ENCODE results near the gene TEKT1. TPM values are rescaled to one million over a fixed set of nuclear protein-coding genes. Genes with fewer than 3 reads are reported as not detected.
"Not testable (repeated sequence)": the region's sequence is repeated elsewhere in the genome, so short reads cannot be mapped to it uniquely, and the experiment has no call there.

TEKT1 gene
- not detected for total RNA-seq

GRCh38 chr17:6831661-6832263 is at the start of gene TEKT1:
Gene TEKT1, minus strand, starts transcription at chr17:6831729. Its CDS starts 1,353 bp downstream, at chr17:6830376.
- H3K9me3 Mint-ChIP-seq, result no peaks in the 10 kb centered on the region
- peak; percentile 72 for DNase-seq
- no peaks in the 10 kb centered on the region for H3K36me3 Mint-ChIP-seq
- POLR2A ChIA-PET, result no interaction called here
- peaks cover 13% of the 10 kb centered on the region for H3K4me1 Mint-ChIP-seq (ENCODE audit: low read depth)
- no peak within 1 kb of the TSS for H3K27ac Mint-ChIP-seq
- peaks cover 35% of the 10 kb centered on the region for H3K27me3 Mint-ChIP-seq
- CTCF ChIA-PET, result interaction anchor here (1.1 to 3.6 kb wide), 2 partner anchors 12 to 359 kb away, joined by 3 to 17 read pairs; no protein-coding TSS in a partner anchor
- intact Hi-C loops (cut with micrococcal nuclease), result no loop called here
- H3K4me3 Mint-ChIP-seq, result peak within 1 kb of the TSS; percentile 48

DNA sequence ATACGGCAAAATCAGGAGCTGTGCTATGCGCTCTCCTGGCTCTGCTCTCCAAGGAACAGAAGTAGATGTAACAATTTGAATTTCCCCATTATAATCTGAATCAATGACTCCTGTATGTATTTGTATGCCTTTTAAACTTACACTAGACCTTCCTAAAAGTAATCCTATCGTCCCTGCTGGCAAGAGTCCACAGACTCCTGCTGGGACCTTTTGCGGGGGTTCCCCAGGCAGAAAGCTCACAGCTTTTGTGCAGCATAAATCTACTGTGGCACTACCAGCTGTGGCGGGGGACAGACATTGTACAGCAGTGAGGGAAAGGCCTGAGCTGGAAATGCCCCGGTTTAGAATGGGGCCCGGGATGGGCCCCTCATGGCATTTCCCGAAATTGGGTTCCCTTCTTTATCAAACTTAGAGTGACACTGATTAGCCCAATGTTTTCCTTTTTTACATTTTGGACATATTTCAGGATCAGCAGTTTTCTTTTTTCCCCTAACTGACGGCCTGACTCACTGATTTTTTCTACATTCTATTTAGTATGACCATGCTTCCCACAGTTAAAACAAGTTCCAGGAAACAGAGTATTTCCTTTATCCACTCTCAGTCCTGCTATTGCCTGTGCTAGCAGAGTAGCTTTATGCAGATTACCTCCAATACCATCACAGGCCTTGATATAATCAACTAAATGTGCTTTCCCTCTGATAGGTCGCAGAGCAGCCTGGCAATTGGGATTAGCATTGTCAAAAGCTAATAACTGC is 47.9 kb upstream of the TEKT1 start:
- H3K4me1 Mint-ChIP-seq (ENCODE audit: low read depth); POLR2A ChIA-PET; H3K27ac Mint-ChIP-seq; H3K4me3 Mint-ChIP-seq; DNase-seq; H3K36me3 Mint-ChIP-seq; intact Hi-C loops (cut with micrococcal nuclease); CTCF ChIA-PET: not testable (repeated sequence)
- Mint-ChIP-seq H3K9me3 (peaks cover 16% of the 10 kb centered on the region), H3K27me3 (peaks cover 50% of the 10 kb centered on the region)

GRCh38 chr17:6875276-6875675 is 43.7 kb upstream of the TEKT1 start:
- H3K27ac Mint-ChIP-seq; POLR2A ChIA-PET; H3K4me1 Mint-ChIP-seq (ENCODE audit: low read depth); H3K4me3 Mint-ChIP-seq; H3K36me3 Mint-ChIP-seq; H3K9me3 Mint-ChIP-seq; DNase-seq; CTCF ChIA-PET; intact Hi-C loops (cut with micrococcal nuclease): not testable (repeated sequence)
- H3K27me3 Mint-ChIP-seq, result peaks cover 41% of the 10 kb centered on the region

DNA sequence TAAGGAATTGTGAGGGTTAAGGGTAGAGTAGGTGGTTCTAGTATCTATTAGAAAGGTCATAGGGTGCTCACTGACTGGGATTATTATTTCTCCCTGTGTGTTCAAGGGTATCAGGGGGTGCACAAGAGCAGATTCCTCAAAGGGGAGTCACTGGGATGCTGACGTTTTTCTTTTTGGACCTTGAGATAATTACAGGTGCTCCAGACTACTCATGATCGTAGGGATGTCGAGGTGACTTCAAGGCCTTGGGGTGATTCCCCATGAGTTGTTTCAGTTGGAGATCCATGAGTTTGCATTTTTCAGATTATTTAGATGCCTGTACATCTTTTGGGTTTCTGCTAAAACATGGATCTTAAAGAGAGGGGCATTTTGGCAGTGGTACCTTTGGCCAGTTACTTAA is 41.4 kb upstream of the TEKT1 start:
- no peaks in the 10 kb centered on the region for H3K36me3 Mint-ChIP-seq
- no peaks in the 10 kb centered on the region for H3K9me3 Mint-ChIP-seq
- POLR2A ChIA-PET, result no interaction called here
- DNase-seq, result no peak
- H3K27me3 Mint-ChIP-seq, result peaks cover 36% of the 10 kb centered on the region
- H3K4me1 Mint-ChIP-seq (ENCODE audit: low read depth), result no peaks in the 10 kb centered on the region
- H3K4me3 Mint-ChIP-seq, result no peak overlapping the region
- intact Hi-C loops (cut with micrococcal nuclease), result no loop called here
- H3K27ac Mint-ChIP-seq, result no peak overlapping the region
- CTCF ChIA-PET, result no interaction called here

DNA sequence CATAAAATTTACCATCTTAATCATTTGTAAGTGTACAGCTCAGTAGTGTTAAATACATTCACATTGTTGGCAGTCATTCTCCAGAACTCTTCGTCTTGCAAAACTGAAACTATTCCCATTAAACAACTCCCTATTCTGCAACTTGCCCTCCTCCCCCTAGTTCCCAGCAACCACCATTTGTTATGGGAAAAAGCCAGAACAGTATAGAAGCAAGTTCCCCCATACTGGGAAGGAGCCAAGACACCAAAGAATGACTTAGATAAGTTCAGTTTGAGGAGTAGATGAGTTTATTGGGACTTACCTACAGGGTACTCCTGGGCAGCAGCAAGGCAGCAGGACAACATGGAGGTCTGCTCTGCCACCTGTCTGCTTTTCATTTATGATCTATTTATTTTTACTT is 39.3 kb upstream of the TEKT1 start:
- POLR2A ChIA-PET, result no interaction called here
- no peaks in the 10 kb centered on the region for H3K4me1 Mint-ChIP-seq (ENCODE audit: low read depth)

DNA sequence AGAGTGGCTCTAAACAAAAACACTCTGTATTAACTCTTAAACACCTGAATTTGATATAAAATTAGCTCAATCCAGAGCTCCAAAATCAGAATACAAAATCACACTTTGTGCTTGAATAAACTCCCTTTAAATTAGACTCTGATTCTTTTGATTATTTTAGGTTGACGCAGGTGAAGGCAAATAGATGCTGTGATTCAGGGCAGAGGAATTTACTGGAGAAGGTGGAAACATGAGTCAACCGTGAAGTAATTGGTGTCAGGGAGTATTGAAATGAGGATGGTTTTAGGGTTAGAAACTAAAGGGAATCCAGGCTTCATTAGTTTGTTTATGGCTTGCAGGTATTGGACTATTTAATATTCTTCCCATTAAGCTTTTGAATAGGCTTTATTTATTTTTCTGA is 37.1 kb upstream of the TEKT1 start:
- no peak for DNase-seq
- CTCF ChIA-PET, result interaction anchor here (0.9 to 1.5 kb wide), 3 partner anchors 25 to 136 kb away, joined by 4 to 5 read pairs (median 4); no protein-coding TSS in a partner anchor
- Mint-ChIP-seq H3K4me1 (ENCODE audit: low read depth) (no peaks in the 10 kb centered on the region), H3K36me3 (no peaks in the 10 kb centered on the region), H3K9me3 (no peaks in the 10 kb centered on the region), H3K27ac (no peak overlapping the region), H3K4me3 (no peak overlapping the region), H3K27me3 (peaks cover 28% of the 10 kb centered on the region)
- intact Hi-C loops (cut with micrococcal nuclease), result no loop called here
- POLR2A ChIA-PET, result no interaction called here

More for the DNA sequence above, 39.3 kb upstream of the TEKT1 start:
- H3K27me3 Mint-ChIP-seq, result peaks cover 22% of the 10 kb centered on the region
- H3K36me3 Mint-ChIP-seq, result no peaks in the 10 kb centered on the region
- no peak overlapping the region for H3K27ac Mint-ChIP-seq
- intact Hi-C loops (cut with micrococcal nuclease), result no loop called here
- no peak overlapping the region for H3K4me3 Mint-ChIP-seq
- CTCF ChIA-PET, result no interaction called here
- no peaks in the 10 kb centered on the region for H3K9me3 Mint-ChIP-seq
- no peak for DNase-seq

- Mint-ChIP-seq H3K4me1 (ENCODE audit: low read depth) (no peaks in the 10 kb centered on the region), H3K36me3 (no peaks in the 10 kb centered on the region), H3K27ac (no peak overlapping the region), H3K27me3 (peaks cover 27% of the 10 kb centered on the region), H3K9me3 (no peaks in the 10 kb centered on the region), H3K4me3 (no peak overlapping the region)
- POLR2A ChIA-PET, result no interaction called here
- no peak for DNase-seq
- intact Hi-C loops (cut with micrococcal nuclease), result no loop called here
- CTCF ChIA-PET, result interaction anchor here (0.9 to 1.5 kb wide), 3 partner anchors 24 to 137 kb away, joined by 4 to 5 read pairs (median 4); no protein-coding TSS in a partner anchor
Observed at GRCh38 chr17:6867849-6868248, 36.3 kb upstream of the TEKT1 start.

DNA sequence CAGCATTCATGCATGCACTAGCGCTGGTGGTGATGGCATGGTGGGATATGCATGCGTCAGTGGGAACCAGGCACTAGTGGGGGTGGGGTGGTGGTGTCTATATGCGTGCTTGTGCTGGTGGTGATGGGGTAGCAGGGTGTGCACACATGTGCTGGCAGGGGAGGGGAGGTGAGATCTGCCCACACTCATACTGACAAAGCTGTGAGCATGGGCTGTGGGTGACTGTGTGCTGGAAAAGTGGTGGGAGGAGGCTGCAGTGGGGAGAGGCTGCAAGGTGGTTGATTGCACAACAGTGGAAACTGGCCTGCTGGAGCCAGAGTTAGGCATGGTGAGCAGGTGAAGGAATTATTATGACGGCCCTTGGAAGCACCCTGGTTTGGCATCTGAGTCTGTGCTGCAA is 31.3 kb upstream of the TEKT1 start:
- Mint-ChIP-seq H3K27ac (no peak overlapping the region), H3K27me3 (peaks cover 21% of the 10 kb centered on the region), H3K36me3 (no peaks in the 10 kb centered on the region), H3K4me3 (no peak overlapping the region), H3K9me3 (no peaks in the 10 kb centered on the region), H3K4me1 (ENCODE audit: low read depth) (peaks cover 3% of the 10 kb centered on the region)
- ChIA-PET CTCF (interaction anchor here (1.2 kb wide), 1 partner anchor 19 kb away, joined by 3 read pairs; no protein-coding TSS in a partner anchor), POLR2A (no interaction called here)
- DNase-seq, result no peak
- intact Hi-C loops (cut with micrococcal nuclease), result no loop called here

GRCh38 chr17:6862122-6862521 is 30.6 kb upstream of the TEKT1 start:
- H3K9me3 Mint-ChIP-seq, result no peaks in the 10 kb centered on the region
- intact Hi-C loops (cut with micrococcal nuclease), result no loop called here
- no peak for DNase-seq
- no peaks in the 10 kb centered on the region for H3K36me3 Mint-ChIP-seq
- H3K4me3 Mint-ChIP-seq, result no peak overlapping the region
- POLR2A ChIA-PET, result no interaction called here
- H3K27ac Mint-ChIP-seq, result no peak overlapping the region
- CTCF ChIA-PET, result no interaction called here
- peaks cover 3% of the 10 kb centered on the region for H3K4me1 Mint-ChIP-seq (ENCODE audit: low read depth)
- H3K27me3 Mint-ChIP-seq, result peaks cover 20% of the 10 kb centered on the region

GRCh38 chr17:6857904-6858303 is 26.4 kb upstream of the TEKT1 start:
- intact Hi-C loops (cut with micrococcal nuclease), result no loop called here
- Mint-ChIP-seq H3K4me3 (no peak overlapping the region), H3K4me1 (ENCODE audit: low read depth) (peaks cover 3% of the 10 kb centered on the region), H3K36me3 (no peaks in the 10 kb centered on the region), H3K27me3 (peaks cover 16% of the 10 kb centered on the region), H3K9me3 (no peaks in the 10 kb centered on the region), H3K27ac (no peak overlapping the region)
- ChIA-PET CTCF (no interaction called here), POLR2A (no interaction called here)
- no peak for DNase-seq

- Mint-ChIP-seq H3K27ac (no peak overlapping the region), H3K4me1 (ENCODE audit: low read depth) (no peaks in the 10 kb centered on the region), H3K9me3 (no peaks in the 10 kb centered on the region), H3K36me3 (no peaks in the 10 kb centered on the region), H3K4me3 (no peak overlapping the region), H3K27me3 (peaks cover 11% of the 10 kb centered on the region)
- ChIA-PET POLR2A (no interaction called here), CTCF (no interaction called here)
- intact Hi-C loops (cut with micrococcal nuclease), result no loop called here
- no peak for DNase-seq
Observed at GRCh38 chr17:6857336-6857735, 25.8 kb upstream of the TEKT1 start.

DNA sequence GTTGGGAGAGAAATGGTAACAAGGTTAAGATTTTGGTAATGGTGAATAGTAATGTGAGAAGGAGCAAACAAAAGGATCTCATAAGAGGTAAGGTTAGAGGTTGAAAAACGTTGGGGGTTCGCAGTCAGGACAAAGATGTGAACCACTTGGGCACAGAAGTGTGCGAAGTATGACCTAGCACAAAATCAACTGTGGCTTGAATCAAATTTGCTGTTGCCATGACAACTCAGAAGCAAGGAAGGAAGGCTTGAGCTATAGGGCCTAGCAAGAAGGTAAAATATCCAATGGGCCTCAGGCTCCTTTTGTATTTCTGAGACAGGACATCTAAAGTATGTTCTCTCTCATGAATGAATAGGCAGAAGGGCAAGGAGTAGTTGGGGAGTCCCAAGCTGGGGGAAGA is 24.5 kb upstream of the TEKT1 start:
- H3K4me3 Mint-ChIP-seq, result no peak overlapping the region
- intact Hi-C loops (cut with micrococcal nuclease), result no loop called here
- no peaks in the 10 kb centered on the region for H3K36me3 Mint-ChIP-seq
- H3K9me3 Mint-ChIP-seq, result no peaks in the 10 kb centered on the region
- H3K4me1 Mint-ChIP-seq (ENCODE audit: low read depth), result no peaks in the 10 kb centered on the region
- H3K27me3 Mint-ChIP-seq, result peaks cover 6% of the 10 kb centered on the region
- ChIA-PET CTCF (interaction anchor here (0.8 to 1.3 kb wide), 2 partner anchors 13 to 55 kb away, joined by 3 to 8 read pairs; no protein-coding TSS in a partner anchor), POLR2A (no interaction called here)
- no peak for DNase-seq
- H3K27ac Mint-ChIP-seq, result no peak overlapping the region

All from activated CD4-positive, alpha-beta memory T cell treated with anti-CD3 and anti-CD28 coated beads for 36 hours (primary cell).